ENCODE results near the gene PIGC. TPM values are rescaled to one million over a fixed set of nuclear protein-coding genes. Genes with fewer than 3 reads are reported as not detected.

The PIGC gene
- total RNA-seq, 1 donor from 2014 or later, result 22.3 TPM

DNA sequence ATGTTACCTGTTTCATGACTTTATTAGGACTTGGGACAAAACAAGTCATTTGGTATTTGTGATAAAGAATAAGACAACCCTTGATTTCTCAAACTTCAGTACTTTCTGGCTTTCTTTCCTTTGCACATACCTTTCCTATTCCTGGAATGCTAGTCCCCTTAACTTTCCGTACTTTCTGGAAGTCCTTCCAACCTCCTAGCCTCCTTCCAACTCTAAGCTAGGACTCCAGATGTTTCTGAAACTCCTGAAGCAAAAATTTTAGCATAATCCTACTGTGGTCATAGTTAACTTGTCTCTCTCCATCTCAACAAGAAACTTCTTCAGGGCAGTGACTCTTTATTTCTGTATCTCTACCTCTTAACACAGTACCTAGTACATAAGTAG lies 43.2 kb downstream of the PIGC start:
- intact Hi-C loops (cut with micrococcal nuclease), result no loop called here

DNA sequence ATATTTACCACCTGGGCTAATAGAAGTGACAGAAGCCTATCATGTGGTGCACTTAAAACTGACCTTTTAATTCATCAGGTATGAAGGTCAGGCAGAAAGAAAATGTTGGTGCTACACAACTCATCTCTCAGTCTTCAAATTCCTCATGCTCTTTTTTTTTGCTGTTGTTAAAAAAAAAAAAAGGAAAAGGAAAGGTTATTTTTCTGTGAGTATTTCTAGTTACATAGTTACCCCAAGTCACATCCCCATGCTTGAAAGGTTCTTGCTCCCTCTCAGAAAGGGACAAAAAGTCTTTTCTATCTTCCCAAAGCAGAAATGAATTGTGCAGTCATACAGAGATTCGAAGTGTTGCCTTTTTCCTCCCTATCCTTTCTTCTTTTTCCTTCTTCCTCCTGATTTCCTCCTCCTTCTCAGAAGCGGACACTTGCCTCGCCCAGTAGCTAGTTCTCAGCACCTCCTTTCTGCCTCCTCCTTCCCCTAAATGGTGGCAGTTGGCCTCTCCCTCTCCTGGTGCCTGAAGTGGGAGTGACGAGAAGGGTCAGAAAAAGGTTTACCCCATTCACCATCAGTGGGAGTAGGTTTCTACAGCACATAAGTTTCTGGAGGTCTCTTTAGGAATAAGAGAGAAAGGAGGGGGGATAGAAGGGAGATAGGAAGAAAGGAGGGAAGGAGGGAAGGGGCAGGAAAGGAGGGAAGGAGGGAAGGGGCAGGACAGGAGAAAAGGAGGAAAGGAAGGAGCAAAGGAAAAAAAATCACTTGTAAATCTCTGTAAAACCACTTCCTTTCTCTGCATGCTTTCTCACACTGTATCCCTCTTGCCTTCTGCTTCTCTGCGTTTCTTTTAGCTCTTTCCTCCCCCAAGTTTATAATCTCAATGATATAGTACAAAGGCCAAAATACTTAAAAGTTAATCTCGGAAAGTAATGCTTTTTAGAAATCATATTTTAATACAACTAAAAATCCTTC lies 43.8 kb downstream of the PIGC start:
- intact Hi-C loops (cut with micrococcal nuclease), result loop anchor here (1.0 to 5.0 kb wide), 5 partner anchors 27 to 397 kb away; partner anchors contain the start of gene PIGC

DNA sequence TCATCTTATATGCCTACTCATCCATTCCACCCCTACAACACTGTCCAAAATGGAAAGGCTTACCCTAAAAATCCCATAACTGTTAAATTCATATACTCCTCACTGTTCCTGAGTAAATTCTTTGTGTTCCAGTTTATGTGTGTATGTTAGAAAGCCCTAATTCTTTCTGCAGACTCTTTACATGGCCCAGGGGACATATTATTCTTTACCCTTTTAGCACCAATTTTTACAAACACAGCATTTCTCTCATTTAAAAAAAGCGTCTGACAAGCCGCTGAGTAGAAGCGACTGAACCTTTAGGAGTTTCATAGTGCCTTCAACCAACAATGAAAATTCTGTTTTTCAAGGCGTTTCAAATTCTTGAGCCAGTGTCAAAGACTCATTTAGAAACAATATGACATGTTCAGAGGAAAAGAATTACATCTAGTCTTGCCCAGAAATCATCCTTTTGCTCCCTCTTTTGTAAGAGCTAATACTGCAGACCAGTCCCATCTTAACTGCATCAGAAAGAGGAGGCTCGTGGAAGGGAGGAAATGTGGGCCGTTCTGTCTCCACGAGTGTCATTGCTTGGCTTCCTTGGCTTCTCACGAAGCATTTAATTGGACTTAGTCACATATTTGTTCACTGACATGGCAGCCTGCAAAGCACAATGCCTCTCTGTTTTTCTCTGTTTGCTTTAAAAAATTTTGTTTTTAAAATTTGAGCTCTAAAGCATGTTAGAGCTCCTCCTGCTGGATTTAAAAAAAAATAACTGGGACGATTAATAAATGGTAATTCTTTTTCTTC lies 44.7 kb downstream of the PIGC start:
- intact Hi-C loops (cut with micrococcal nuclease), result loop anchor here (1.0 to 5.0 kb wide), 5 partner anchors 28 to 396 kb away; partner anchors contain the start of gene PIGC

DNA sequence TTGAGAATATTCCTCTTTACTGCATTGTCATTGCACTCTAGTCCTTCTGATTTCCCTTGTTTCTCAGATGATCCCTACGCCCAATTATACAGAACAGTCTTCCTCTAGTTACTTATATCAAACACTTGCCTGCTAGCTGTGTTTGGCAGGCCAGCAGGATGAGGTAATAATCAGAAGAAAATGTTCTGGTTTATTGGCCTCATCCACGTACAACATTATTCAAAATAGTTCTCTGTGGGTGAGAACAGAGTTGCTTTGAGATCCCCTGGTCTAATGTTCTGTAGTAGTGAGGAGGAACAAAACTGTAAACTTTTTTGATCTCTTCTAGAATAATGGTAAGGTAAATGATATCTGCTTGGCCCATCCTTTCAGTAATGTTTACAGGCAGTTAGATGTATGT lies 45.7 kb downstream of the PIGC start:
- intact Hi-C loops (cut with micrococcal nuclease), result loop anchor here (2.0 to 5.0 kb wide), 4 partner anchors 29 to 395 kb away; partner anchors contain the start of gene PIGC

DNA sequence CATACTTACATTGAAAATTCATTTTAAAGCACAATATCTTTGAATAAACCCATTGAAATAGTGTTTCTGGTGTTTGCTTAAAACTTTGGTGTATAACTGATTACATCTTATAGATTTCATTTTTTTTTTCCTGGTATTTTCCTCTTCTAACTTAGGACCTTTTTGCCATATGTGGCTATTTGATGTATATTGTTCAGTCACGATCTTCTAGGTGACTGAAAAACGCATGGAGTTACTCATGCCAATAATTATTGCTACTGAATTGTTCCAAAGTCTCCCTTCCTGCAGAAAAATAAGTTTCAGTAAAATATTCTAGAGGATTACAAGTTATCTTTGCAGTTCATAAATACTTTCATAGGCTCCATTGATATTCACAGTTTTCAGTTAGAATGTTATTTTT lies 46.2 kb downstream of the PIGC start:
- intact Hi-C loops (cut with micrococcal nuclease), result loop anchor here (2.0 to 5.0 kb wide), 4 partner anchors 29 to 395 kb away; partner anchors contain the start of gene PIGC

DNA sequence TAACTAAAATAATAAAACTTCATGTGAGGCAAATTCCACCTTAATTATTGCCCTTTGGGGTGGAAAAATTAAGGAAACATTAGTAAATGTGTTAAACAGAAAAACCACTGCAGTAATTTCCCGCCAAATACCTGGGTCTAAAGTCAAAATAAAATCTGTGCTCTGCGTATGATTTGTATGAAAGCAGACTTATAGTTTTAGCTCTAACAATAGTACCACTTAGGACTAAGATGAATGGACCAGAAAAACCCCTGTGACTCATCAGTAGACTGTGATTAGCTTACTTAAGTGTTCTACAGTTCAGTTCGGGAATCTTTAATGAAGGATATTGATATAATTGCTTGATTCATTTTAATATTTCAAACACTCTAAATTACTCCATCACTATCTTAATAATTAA lies 46.6 kb downstream of the PIGC start:
- intact Hi-C loops (cut with micrococcal nuclease), result loop anchor here (5.0 kb wide), 1 partner anchor 45 kb away; the partner anchor contains the start of gene PIGC

DNA sequence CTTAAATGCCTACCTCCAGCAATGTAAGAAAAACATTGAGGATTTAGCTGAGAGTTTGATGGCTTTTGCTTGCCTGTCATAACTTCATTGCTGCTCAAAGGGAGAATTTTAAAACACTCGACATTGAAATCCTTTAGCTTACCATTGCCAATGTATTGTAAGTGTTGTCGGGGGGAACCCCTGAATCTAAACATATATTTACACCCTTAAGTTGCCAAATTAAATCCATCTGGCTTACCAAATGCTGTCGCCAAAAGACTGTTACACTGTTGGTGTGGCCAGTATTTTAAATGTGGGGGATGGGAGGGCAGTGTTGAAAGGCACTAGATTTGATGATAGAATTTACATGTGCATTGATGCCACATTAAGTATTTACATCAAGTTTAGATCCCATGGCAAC lies 48.3 kb downstream of the PIGC start:
- intact Hi-C loops (cut with micrococcal nuclease), result loop anchor here (2.0 to 5.0 kb wide), 3 partner anchors 37 to 215 kb away; partner anchors contain the start of gene PIGC

DNA sequence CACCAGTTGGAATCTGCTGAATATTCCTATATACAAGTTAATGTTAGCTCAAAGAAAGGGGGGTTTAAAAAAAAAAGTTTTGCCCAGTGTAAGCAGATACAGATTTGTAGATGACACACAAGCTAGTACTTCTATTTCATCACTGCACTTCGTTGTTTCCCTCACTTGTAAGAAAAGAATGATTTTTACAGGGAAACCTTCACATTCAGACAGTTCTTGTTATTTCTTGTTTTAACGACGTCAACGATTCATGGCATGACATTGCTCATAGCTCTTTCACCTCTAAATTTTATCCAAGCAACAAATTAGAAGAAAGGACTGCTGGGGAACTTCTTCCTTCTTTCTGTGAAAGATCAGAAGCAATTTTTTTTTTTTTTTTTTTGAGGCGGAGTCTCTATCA lies 49.1 kb downstream of the PIGC start:
- intact Hi-C loops (cut with micrococcal nuclease), result loop anchor here (1.0 to 5.0 kb wide), 6 partner anchors 15 to 242 kb away; partner anchors contain the start of gene PIGC

DNA sequence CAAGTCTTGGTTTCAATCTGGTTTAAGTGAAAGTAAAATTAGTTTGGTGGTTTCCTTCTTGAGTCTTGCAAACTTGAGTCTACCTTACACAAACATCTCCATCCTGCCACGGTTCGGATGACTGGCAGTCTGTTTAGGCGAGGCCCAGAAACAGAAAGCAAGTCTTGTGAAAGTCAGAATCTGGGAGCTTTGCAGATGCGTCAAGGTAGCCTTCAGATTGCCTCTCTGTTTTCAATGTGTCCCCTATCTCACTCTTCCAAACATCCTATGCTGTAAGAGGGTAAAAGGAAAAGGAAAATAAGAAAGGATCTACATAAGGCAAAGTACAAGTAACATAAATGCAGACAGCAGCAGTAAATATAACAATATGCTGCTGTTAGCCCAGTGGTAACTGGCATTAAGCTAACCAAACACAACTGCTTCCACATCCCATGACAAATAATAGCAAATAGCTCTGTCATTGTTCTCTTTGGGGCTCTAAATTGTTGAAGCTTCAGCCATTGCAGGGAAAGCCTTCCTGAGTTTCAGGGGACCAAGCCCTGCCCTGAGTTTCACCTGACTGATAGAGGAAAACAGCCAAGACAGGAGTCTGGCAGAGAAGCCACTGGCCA lies 49.6 kb downstream of the PIGC start:
- intact Hi-C loops (cut with micrococcal nuclease), result loop anchor here (1.0 to 5.0 kb wide), 5 partner anchors 14 to 243 kb away; no protein-coding TSS in a partner anchor

DNA sequence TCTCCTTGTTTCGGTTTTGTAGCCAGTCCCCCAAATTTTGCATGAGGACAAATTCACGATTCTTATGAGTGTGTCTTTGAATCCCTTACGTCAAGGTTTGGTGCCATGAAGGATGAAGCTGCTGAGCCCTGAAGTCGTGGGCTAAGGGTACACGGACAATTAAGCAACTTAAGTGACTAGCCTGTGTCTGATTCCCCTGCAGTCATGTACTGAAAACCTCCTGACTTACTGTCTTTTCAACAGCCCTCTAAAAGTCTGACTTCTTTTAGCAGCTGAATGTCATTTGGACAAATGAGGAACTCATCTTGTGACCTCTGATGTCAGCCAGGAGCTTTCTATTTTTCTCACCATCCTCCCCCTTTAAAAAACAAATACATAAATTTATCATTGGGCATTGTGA lies 50.5 kb downstream of the PIGC start:
- intact Hi-C loops (cut with micrococcal nuclease), result loop anchor here (5.0 kb wide), 1 partner anchor 244 kb away; no protein-coding TSS in a partner anchor

DNA sequence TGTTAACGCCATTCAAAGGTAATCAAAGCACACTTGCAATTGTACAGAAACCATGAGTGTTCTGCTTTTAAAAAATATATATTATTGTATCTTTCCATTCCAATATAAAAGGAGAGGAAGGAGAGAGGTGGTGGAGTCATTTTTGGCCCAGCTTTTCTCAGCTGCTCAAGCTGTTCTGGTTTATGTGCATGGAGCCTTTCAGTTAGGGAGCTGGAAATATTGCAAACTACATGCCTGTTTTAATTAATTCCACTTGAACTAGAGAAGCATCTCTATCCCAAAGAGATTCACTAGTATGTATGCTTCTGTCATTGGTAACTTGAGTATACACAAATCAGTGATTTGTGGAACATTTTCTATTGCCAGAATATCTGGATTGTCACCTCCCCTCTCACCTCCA lies 51.9 kb downstream of the PIGC start:
- intact Hi-C loops (cut with micrococcal nuclease), result loop anchor here (5.0 kb wide), 1 partner anchor 245 kb away; no protein-coding TSS in a partner anchor

Other genes with a start within 250 kb of the PIGC start
- 0.36 TPM in 1 of 2 replicates, not detected in the other for gene C1orf105, start 23.4 kb downstream of the PIGC start, total RNA-seq
- 36.0 and 38.4 TPM in 2 replicates for gene SUCO, start 89.1 kb upstream of the PIGC start, total RNA-seq
- gene FASLG, start 215.0 kb upstream of the PIGC start, total RNA-seq, result 3.2 and 3.7 TPM in 2 replicates

Data from T-helper 2 cell treated with Interferon-gamma antibody and Interleukin-4, amounts not matched to agents 100 ng/mL and 5 ng/mL, for 36 hours (primary cell).